ENCODE measurements around the gene KIF3C.

DNA sequence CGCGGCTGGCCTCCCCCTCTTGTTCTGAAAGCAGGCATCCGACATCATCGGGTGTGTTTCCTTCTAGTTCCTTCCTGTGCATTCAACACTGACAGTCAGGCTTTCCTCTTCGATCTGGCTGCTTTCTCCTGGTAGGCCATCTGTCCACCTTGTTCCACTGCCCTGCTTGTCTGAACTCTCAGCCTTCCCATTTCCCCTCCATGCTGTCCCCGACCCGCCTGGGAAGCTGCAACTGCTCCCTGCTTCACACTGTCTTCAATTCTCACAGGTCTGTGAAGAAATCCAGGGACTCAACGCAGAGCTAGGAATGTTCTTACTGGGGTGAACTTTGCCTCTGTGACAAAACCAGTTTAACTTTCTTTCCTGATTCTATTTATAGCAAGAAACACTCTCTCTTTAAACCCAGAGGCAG is 43.0 kb downstream of the KIF3C start:
- TF ChIP-seq, protein P1, sequence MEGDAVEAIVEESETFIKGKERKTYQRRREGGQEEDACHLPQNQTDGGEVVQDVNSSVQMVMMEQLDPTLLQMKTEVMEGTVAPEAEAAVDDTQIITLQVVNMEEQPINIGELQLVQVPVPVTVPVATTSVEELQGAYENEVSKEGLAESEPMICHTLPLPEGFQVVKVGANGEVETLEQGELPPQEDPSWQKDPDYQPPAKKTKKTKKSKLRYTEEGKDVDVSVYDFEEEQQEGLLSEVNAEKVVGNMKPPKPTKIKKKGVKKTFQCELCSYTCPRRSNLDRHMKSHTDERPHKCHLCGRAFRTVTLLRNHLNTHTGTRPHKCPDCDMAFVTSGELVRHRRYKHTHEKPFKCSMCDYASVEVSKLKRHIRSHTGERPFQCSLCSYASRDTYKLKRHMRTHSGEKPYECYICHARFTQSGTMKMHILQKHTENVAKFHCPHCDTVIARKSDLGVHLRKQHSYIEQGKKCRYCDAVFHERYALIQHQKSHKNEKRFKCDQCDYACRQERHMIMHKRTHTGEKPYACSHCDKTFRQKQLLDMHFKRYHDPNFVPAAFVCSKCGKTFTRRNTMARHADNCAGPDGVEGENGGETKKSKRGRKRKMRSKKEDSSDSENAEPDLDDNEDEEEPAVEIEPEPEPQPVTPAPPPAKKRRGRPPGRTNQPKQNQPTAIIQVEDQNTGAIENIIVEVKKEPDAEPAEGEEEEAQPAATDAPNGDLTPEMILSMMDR (conservative IDR thresholded peaks at IDR 0.05): no peak
- no peak for TF ChIP-seq ZFX (IDR thresholded peaks at IDR 0.05)
